Esophagus muscularis mucosa (tissue), 4 donors: ENCODE results near the gene ULBP1.

Experiments
- CTCF ChIP-seq, 3 experiments: fragments of 200-600 bp in 2 of 3; fragments of 450-650 bp in 1 of 3; sonication (generic) in 2 of 3; IDR thresholded peaks; one replicate each; pipeline ENCODE4 v1.5.1; 2017 to 2019; ENCODE audit warnings: antibody characterized with exemption in 3 of 3, mild to moderate bottlenecking in 2 of 3, moderate library complexity in 1 of 3
- EP300 ChIP-seq: sonication (generic); formaldehyde crosslinking; IDR thresholded peaks from one replicate; pipeline ENCODE4 v1.6.1; 2017; ENCODE audit warnings: antibody characterized with exemption
- POLR2A ChIP-seq: fragments of 450-650 bp; IDR thresholded peaks from one replicate; pipeline ENCODE4 v1.6.1; 2017; ENCODE audit warnings: antibody characterized with exemption, moderate library complexity, mild to moderate bottlenecking, low read depth
- POLR2AphosphoS5 ChIP-seq, 2 donors: sonication (generic); formaldehyde crosslinking; IDR thresholded peaks; one replicate each; pipeline ENCODE4 v1.6.1; 2017; ENCODE audit warnings: antibody characterized with exemption in 2 of 2

GRCh38 chr6:149934249-149935156 lies 29.2 kb upstream of the ULBP1 start:
- peak; percentile 81 to 86 (median 85) for TF ChIP-seq CTCF (IDR thresholded peaks at IDR 0.05)
- TF ChIP-seq POLR2A, result no peak
- TF ChIP-seq EP300, result no peak
- no peak for TF ChIP-seq POLR2AphosphoS5 (IDR thresholded peaks at IDR 0.05)
